WERI-Rb-1 (cell line): ENCODE measurements around the gene SSBP4.

ENCODE experiments used
- DNase-seq: peaks from one replicate; pipeline ENCODE4 v3.0.0-alpha.2; 2020
- H3K27ac ChIP-seq: fragments of 250-450 bp; sonication (Bioruptor Pico); 2 replicates; pipeline ENCODE4 v1.5.1; 2020; ENCODE audit warnings: mild to moderate bottlenecking, moderate library complexity
- H3K27me3 ChIP-seq: fragments of 250-450 bp; sonication (Bioruptor Pico); 2 replicates; pipeline ENCODE4 v1.5.1; 2021; ENCODE audit warnings: mild to moderate bottlenecking, low read depth, moderate library complexity; ENCODE audit not compliant: insufficient read depth, severe bottlenecking
- H3K36me3 ChIP-seq: fragments of 250-450 bp; sonication (Bioruptor Pico); 2 replicates; pipeline ENCODE4 v1.5.1; 2020; ENCODE audit warnings: mild to moderate bottlenecking, moderate library complexity
- H3K4me3 ChIP-seq: 2 replicates; pipeline ENCODE4 v1.5.1; 2011; ENCODE audit warnings: low read depth, mild to moderate bottlenecking, control low read depth, low read length
- H3K9me3 ChIP-seq: fragments of 250-450 bp; sonication (Bioruptor Pico); 2 replicates; pipeline ENCODE4 v1.5.1; 2021; ENCODE audit warnings: mild to moderate bottlenecking, moderate library complexity; ENCODE audit not compliant: severe bottlenecking
- CTCF ChIP-seq: IDR thresholded peaks from 2 replicates; pipeline ENCODE4 v1.5.1; 2011; ENCODE audit warnings: low read depth, mild to moderate bottlenecking, control low read depth, inconsistent platforms, low read length

Gene SSBP4

GRCh38 chr19:18419195-18419698, at the start of gene SSBP4:
SSBP4 (plus strand) TSS chr19:18419398; CDS start chr19:18419649, 251 bp downstream.
- H3K4me3 ChIP-seq = peak within 1 kb of the TSS; percentile 65
- no peaks in the 10 kb centered on the region for H3K9me3 ChIP-seq
- H3K27me3 ChIP-seq = no peaks in the 10 kb centered on the region
- H3K36me3 ChIP-seq = peaks cover 4% of the 10 kb centered on the region; the same call in 1 of the 2 replicates
- TF ChIP-seq CTCF = peak; percentile 44
- H3K27ac ChIP-seq = peak within 1 kb of the TSS; percentile 79
- peak; percentile 71 for DNase-seq

GRCh38 chr19:18373407-18373891, 45.7 kb upstream of the SSBP4 start:
- Histone ChIP-seq H3K4me3 (no peak overlapping the region), H3K27me3 (no peaks in the 10 kb centered on the region), H3K27ac (peak overlapping the region; percentile 64), H3K36me3 (no peaks in the 10 kb centered on the region), H3K9me3 (no peaks in the 10 kb centered on the region)
- no peak for TF ChIP-seq CTCF
- DNase-seq = no peak

GRCh38 chr19:18373892-18374629, 45.1 kb upstream of the SSBP4 start:
- no peaks in the 10 kb centered on the region for H3K27me3 ChIP-seq
- no peak for TF ChIP-seq CTCF
- no peaks in the 10 kb centered on the region for H3K36me3 ChIP-seq
- peak overlapping the region; percentile 64 for H3K27ac ChIP-seq
- DNase-seq = peak; percentile 73
- H3K9me3 ChIP-seq = no peaks in the 10 kb centered on the region
- H3K4me3 ChIP-seq = no peak overlapping the region

- no peak for TF ChIP-seq CTCF
- no peak for DNase-seq
- H3K9me3 ChIP-seq = no peaks in the 10 kb centered on the region
- H3K27me3 ChIP-seq = no peaks in the 10 kb centered on the region
- no peaks in the 10 kb centered on the region for H3K36me3 ChIP-seq
- no peak overlapping the region for H3K27ac ChIP-seq
- H3K4me3 ChIP-seq = no peak overlapping the region
Measured at GRCh38 chr19:18377026-18377425, 42.2 kb upstream of the SSBP4 start.

GRCh38 chr19:18379803-18380747, 39.1 kb upstream of the SSBP4 start:
- Histone ChIP-seq H3K9me3 (no peaks in the 10 kb centered on the region), H3K27ac (no peak overlapping the region), H3K27me3 (no peaks in the 10 kb centered on the region), H3K36me3 (no peaks in the 10 kb centered on the region), H3K4me3 (no peak overlapping the region)
- DNase-seq = peak; percentile 31
- TF ChIP-seq CTCF = no peak
